Measurements from ENCODE around the gene RAD51B.

DNA sequence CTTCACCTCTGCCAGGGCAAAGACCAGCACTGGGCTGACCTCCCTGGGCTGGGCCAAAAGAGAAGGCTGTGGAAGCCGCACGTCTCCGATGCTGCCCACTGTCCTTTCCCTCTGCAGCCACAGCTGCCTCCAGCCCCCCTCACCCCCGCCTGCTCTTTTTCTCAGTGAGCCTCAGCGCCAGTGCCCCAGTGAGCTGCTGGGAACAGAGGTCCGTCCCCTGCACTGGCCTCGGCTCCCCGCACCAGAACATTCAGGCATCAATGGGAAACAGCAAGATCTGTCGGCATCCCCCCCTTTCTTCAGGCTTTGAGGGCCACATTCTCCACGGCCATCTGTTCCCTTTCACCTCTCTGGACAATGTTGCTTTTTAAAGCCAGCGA lies 575.2 kb downstream of the RAD51B start:
- TF ChIP-seq, protein P1, sequence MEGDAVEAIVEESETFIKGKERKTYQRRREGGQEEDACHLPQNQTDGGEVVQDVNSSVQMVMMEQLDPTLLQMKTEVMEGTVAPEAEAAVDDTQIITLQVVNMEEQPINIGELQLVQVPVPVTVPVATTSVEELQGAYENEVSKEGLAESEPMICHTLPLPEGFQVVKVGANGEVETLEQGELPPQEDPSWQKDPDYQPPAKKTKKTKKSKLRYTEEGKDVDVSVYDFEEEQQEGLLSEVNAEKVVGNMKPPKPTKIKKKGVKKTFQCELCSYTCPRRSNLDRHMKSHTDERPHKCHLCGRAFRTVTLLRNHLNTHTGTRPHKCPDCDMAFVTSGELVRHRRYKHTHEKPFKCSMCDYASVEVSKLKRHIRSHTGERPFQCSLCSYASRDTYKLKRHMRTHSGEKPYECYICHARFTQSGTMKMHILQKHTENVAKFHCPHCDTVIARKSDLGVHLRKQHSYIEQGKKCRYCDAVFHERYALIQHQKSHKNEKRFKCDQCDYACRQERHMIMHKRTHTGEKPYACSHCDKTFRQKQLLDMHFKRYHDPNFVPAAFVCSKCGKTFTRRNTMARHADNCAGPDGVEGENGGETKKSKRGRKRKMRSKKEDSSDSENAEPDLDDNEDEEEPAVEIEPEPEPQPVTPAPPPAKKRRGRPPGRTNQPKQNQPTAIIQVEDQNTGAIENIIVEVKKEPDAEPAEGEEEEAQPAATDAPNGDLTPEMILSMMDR (IDR thresholded peaks at IDR 0.05) = no peak
- TF ChIP-seq, protein P2, sequence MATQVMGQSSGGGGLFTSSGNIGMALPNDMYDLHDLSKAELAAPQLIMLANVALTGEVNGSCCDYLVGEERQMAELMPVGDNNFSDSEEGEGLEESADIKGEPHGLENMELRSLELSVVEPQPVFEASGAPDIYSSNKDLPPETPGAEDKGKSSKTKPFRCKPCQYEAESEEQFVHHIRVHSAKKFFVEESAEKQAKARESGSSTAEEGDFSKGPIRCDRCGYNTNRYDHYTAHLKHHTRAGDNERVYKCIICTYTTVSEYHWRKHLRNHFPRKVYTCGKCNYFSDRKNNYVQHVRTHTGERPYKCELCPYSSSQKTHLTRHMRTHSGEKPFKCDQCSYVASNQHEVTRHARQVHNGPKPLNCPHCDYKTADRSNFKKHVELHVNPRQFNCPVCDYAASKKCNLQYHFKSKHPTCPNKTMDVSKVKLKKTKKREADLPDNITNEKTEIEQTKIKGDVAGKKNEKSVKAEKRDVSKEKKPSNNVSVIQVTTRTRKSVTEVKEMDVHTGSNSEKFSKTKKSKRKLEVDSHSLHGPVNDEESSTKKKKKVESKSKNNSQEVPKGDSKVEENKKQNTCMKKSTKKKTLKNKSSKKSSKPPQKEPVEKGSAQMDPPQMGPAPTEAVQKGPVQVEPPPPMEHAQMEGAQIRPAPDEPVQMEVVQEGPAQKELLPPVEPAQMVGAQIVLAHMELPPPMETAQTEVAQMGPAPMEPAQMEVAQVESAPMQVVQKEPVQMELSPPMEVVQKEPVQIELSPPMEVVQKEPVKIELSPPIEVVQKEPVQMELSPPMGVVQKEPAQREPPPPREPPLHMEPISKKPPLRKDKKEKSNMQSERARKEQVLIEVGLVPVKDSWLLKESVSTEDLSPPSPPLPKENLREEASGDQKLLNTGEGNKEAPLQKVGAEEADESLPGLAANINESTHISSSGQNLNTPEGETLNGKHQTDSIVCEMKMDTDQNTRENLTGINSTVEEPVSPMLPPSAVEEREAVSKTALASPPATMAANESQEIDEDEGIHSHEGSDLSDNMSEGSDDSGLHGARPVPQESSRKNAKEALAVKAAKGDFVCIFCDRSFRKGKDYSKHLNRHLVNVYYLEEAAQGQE (IDR thresholded peaks at IDR 0.05; ENCODE audit: insufficient read depth in 1 of 2, low read depth in 2 of 2, low read length in 1 of 2) = no peak
- TF ChIP-seq POLR2AphosphoS5 (IDR thresholded peaks at IDR 0.05; ENCODE audit: low read depth, low read length) = no peak
- TF ChIP-seq SIN3A (IDR thresholded peaks at IDR 0.05; ENCODE audit: borderline replicate concordance, insufficient read depth, low read depth, low read length) = no peak
